H9 (cell line): Measurements from ENCODE around the gene TBC1D23. TPM values are rescaled to one million over a fixed set of nuclear protein-coding genes. Genes with fewer than 3 reads are reported as not detected.

ENCODE experiments used
- DNase-seq: peaks from one replicate; pipeline ENCODE4 v3.0.0-alpha.2; 2017
- H2AFZ ChIP-seq: one replicate; pipeline ENCODE4 v1.6.1; 2013; ENCODE audit warnings: mild to moderate bottlenecking, low read length, control low read depth, moderate library complexity
- H2AK5ac ChIP-seq: 2 replicates; pipeline ENCODE4 v1.6.1; 2013; ENCODE audit warnings: low read length, control low read depth, mixed read lengths; ENCODE audit not compliant: insufficient read length
- H2BK120ac ChIP-seq: one replicate; pipeline ENCODE4 v1.6.1; 2013; ENCODE audit warnings: low read depth, mild to moderate bottlenecking, low read length, control low read depth, inconsistent platforms; ENCODE audit not compliant: poor library complexity, severe bottlenecking
- H2BK12ac ChIP-seq: 2 replicates; pipeline ENCODE4 v1.6.1; 2013; ENCODE audit warnings: low read length, control low read depth, mixed read lengths, low read depth; ENCODE audit not compliant: insufficient read length
- H2BK15ac ChIP-seq: 2 replicates; pipeline ENCODE4 v1.6.1; 2013; ENCODE audit warnings: low read depth, low read length, control low read depth
- H2BK20ac ChIP-seq: one replicate; pipeline ENCODE4 v1.6.1; 2013; ENCODE audit warnings: low read depth, mild to moderate bottlenecking, low read length, control low read depth, inconsistent platforms; ENCODE audit not compliant: poor library complexity, severe bottlenecking
- H2BK5ac ChIP-seq: 2 replicates; pipeline ENCODE4 v1.6.1; 2013; ENCODE audit warnings: low read length, control low read depth, mixed read lengths; ENCODE audit not compliant: insufficient read length
- H3K14ac ChIP-seq: 2 replicates; pipeline ENCODE4 v1.6.1; 2013; ENCODE audit warnings: low read length, control low read depth; ENCODE audit not compliant: insufficient read depth
- H3K18ac ChIP-seq: 2 replicates; pipeline ENCODE4 v1.6.1; 2013; ENCODE audit warnings: low read depth, mild to moderate bottlenecking, mixed read lengths, low read length, control low read depth; ENCODE audit not compliant: insufficient read length
- H3K23ac ChIP-seq: 2 replicates; pipeline ENCODE4 v1.6.1; 2013; ENCODE audit warnings: low read length, control low read depth, mixed read lengths, low read depth; ENCODE audit not compliant: insufficient read length
- H3K23me2 ChIP-seq: 2 replicates; pipeline ENCODE4 v1.6.1; 2013; ENCODE audit warnings: low read depth, mild to moderate bottlenecking, mixed read lengths, low read length, control low read depth; ENCODE audit not compliant: insufficient read length, poor library complexity, severe bottlenecking
- H3K27ac ChIP-seq: 2 replicates; pipeline ENCODE4 v1.5.1; 2013; ENCODE audit warnings: low read length, control low read depth, mixed read lengths, low read depth; ENCODE audit not compliant: insufficient read length
- H3K27me3 ChIP-seq: 2 replicates; pipeline ENCODE4 v1.6.1; 2013; ENCODE audit warnings: low read length, control low read depth, inconsistent platforms; ENCODE audit not compliant: insufficient read depth
- H3K4ac ChIP-seq: 2 replicates; pipeline ENCODE4 v1.6.1; 2013; ENCODE audit warnings: low read depth, mild to moderate bottlenecking, control low read depth, inconsistent platforms, low read length, moderate library complexity
- H3K4me1 ChIP-seq: 2 replicates; pipeline ENCODE4 v1.6.1; 2013; ENCODE audit warnings: low read length, control low read depth, inconsistent platforms; ENCODE audit not compliant: insufficient read depth
- H3K4me2 ChIP-seq: 2 replicates; pipeline ENCODE4 v1.6.1; 2013; ENCODE audit warnings: low read length, control low read depth, mixed read lengths; ENCODE audit not compliant: insufficient read length, insufficient read depth
- H3K56ac ChIP-seq: 2 replicates; pipeline ENCODE4 v1.6.1; 2013; ENCODE audit warnings: low read depth, mild to moderate bottlenecking, mixed read lengths, low read length, control low read depth; ENCODE audit not compliant: insufficient read length
- H3K79me1 ChIP-seq: 2 replicates; pipeline ENCODE4 v1.6.1; 2013; ENCODE audit warnings: low read depth, mild to moderate bottlenecking, moderate library complexity, low read length, control low read depth, inconsistent platforms; ENCODE audit not compliant: insufficient read depth, poor library complexity, severe bottlenecking
- H3K79me2 ChIP-seq: 2 replicates; pipeline ENCODE4 v1.6.1; 2013; ENCODE audit warnings: low read length, control low read depth, inconsistent platforms; ENCODE audit not compliant: insufficient read depth
- H3K9ac ChIP-seq: 2 replicates; pipeline ENCODE4 v1.6.1; 2013; ENCODE audit warnings: low read length, control low read depth, mixed read lengths; ENCODE audit not compliant: insufficient read length; ENCODE audit errors: extremely low read depth
- H3K9me3 ChIP-seq: one replicate; pipeline ENCODE4 v1.6.1; 2013; ENCODE audit warnings: low read depth, low read length, inconsistent platforms; ENCODE audit not compliant: control insufficient read depth
- H3T11ph ChIP-seq: one replicate; pipeline ENCODE4 v1.6.1; 2013; ENCODE audit warnings: mild to moderate bottlenecking, low read length, control low read depth, inconsistent platforms
- H4K20me1 ChIP-seq: one replicate; pipeline ENCODE4 v1.6.1; 2013; ENCODE audit not compliant: control insufficient read depth, insufficient read length, insufficient read depth
- H4K5ac ChIP-seq: 2 replicates; pipeline ENCODE4 v1.6.1; 2013; ENCODE audit warnings: low read depth, mild to moderate bottlenecking, mixed read lengths, low read length, control low read depth; ENCODE audit not compliant: insufficient read length
- H4K8ac ChIP-seq: replicated peaks from 2 replicates; pipeline ENCODE4 v1.6.1; 2013; ENCODE audit warnings: low read length, control low read depth, mixed read lengths, low read depth; ENCODE audit not compliant: insufficient read length
- H4K91ac ChIP-seq: 2 replicates; pipeline ENCODE4 v1.6.1; 2013; ENCODE audit warnings: low read depth, mild to moderate bottlenecking, moderate library complexity, mixed read lengths, low read length, control low read depth; ENCODE audit not compliant: insufficient read length
- H3K27ac Mint-ChIP-seq, 3 experiments: 2 replicates in 2 of 3; 3 replicates in 1 of 3; pipeline ENCODE4 v1.8.0; 2020 to 2021; ENCODE audit warnings: mixed read lengths in 3 of 3, mild to moderate bottlenecking in 1 of 3, moderate library complexity in 1 of 3
- H3K27me3 Mint-ChIP-seq: 2 replicates; pipeline ENCODE4 v1.8.0; 2021; ENCODE audit warnings: low read depth, mild to moderate bottlenecking, moderate library complexity, mixed read lengths
- H3K36me3 Mint-ChIP-seq, 3 experiments: 2 replicates in 2 of 3; 3 replicates in 1 of 3; pipeline ENCODE4 v1.8.0; 2020 to 2021; ENCODE audit warnings: low read depth in 3 of 3, mixed read lengths in 3 of 3; ENCODE audit not compliant: insufficient read depth in 1 of 3
- H3K4me1 Mint-ChIP-seq, 2 experiments: 2 replicates each; pipeline ENCODE4 v1.8.0; 2020; ENCODE audit warnings: mixed read lengths in 2 of 2
- H3K4me3 Mint-ChIP-seq, 2 experiments: 2 replicates in 1 of 2; 3 replicates in 1 of 2; pipeline ENCODE4 v1.8.0; 2020 to 2021; ENCODE audit warnings: mild to moderate bottlenecking in 2 of 2, mixed read lengths in 2 of 2, moderate library complexity in 1 of 2
- H3K9me3 Mint-ChIP-seq, 2 experiments: 2 replicates in 1 of 2; 3 replicates in 1 of 2; pipeline ENCODE4 v1.8.0; 2020; ENCODE audit warnings: mild to moderate bottlenecking in 2 of 2, mixed read lengths in 2 of 2, moderate library complexity in 1 of 2
- CTCF ChIP-seq: fragments of 200-600 bp; sonication (generic); conservative IDR thresholded peaks from 3 replicates; pipeline ENCODE4 v1.8.0; 2021; ENCODE audit warnings: antibody characterized with exemption, mild to moderate bottlenecking
- WGBS: extraction: QIAGEN DNeasy Blood & Tissue Kit; methylation state at CpG from one replicate; pipeline ENCODE4 v1.1.7; 2013; ENCODE audit warnings: missing lambda C conversion rate, low lambda C conversion rate, mixed read lengths; ENCODE audit not compliant: insufficient read length; ENCODE audit errors: extremely low coverage; 5-methylcytosine and 5-hydroxymethylcytosine counted together
- total RNA-seq: library from RNA; stranded (reverse); gene quantifications from 2 replicates; pipeline ENCODE4 v1.2.1, GENCODE V29; 2021

The TBC1D23 gene
- total RNA-seq, 1 experiment from 2014 or later, result 37.1 TPM

GRCh38 chr3:100368441-100368840, 107.6 kb downstream of the TBC1D23 start:
- Histone ChIP-seq H2BK20ac (no peak overlapping the region), H4K91ac (no peak overlapping the region), H4K8ac (no peak overlapping the region), H3K9ac (no peak overlapping the region), H2BK5ac (no peak overlapping the region), H2BK15ac (no peak overlapping the region), H2BK120ac (no peak overlapping the region), H3T11ph (no peak overlapping the region), H4K20me1 (no peaks in the 10 kb centered on the region), H3K79me1 (no peaks in the 10 kb centered on the region), H3K14ac (no peak overlapping the region), H3K18ac (no peak overlapping the region), H3K9me3 (no peaks in the 10 kb centered on the region), H3K56ac (no peak overlapping the region), H3K4ac (no peak overlapping the region), H3K27ac (no peak overlapping the region), H2BK12ac (no peak overlapping the region), H4K5ac (no peak overlapping the region), H2AFZ (no peak overlapping the region), H3K79me2 (no peaks in the 10 kb centered on the region), H3K23ac (no peak overlapping the region), H2AK5ac (no peak overlapping the region), H3K4me1 (no peaks in the 10 kb centered on the region), H3K4me2 (no peak overlapping the region), H3K27me3 (no peaks in the 10 kb centered on the region), H3K23me2 (no peaks in the 10 kb centered on the region)
- no peak for TF ChIP-seq CTCF
- H3K4me1 Mint-ChIP-seq, result peaks cover 0 to 6% of the 10 kb centered on the region in 2 experiments; a peak in 1 of 4 replicates
- no CpG with 5 or more reads among the region's 8 CpGs for WGBS
- no peaks in the 10 kb centered on the region for H3K27me3 Mint-ChIP-seq
- H3K36me3 Mint-ChIP-seq, result peaks cover 18 to 77% (median 52%) of the 10 kb centered on the region in 3 experiments; a peak in 6 of 7 replicates
- no peak for DNase-seq
- H3K4me3 Mint-ChIP-seq, result no peak overlapping the region
- H3K27ac Mint-ChIP-seq, result no peak overlapping the region
- H3K9me3 Mint-ChIP-seq, result no peaks in the 10 kb centered on the region
